ENCODE results near the gene ARHGAP18.

ARHGAP18 gene

GRCh38 chr6:129638055-129638684 is 71.8 kb downstream of the ARHGAP18 start:
- peak; percentile 63 for DNase-seq

GRCh38 chr6:129637340-129638054 is 72.5 kb downstream of the ARHGAP18 start:
- DNase-seq = no peak

GRCh38 chr6:129635396-129636130 is 74.4 kb downstream of the ARHGAP18 start:
- DNase-seq = no peak

- DNase-seq = no peak
Measured at GRCh38 chr6:129634411-129635230, 75.4 kb downstream of the ARHGAP18 start.

GRCh38 chr6:129633529-129633928 is 76.4 kb downstream of the ARHGAP18 start:
- no peak for DNase-seq

- DNase-seq = peak; percentile 37
Measured at GRCh38 chr6:129632172-129632613, 77.8 kb downstream of the ARHGAP18 start.

GRCh38 chr6:129631070-129631469 is 78.9 kb downstream of the ARHGAP18 start:
- DNase-seq = no peak

- no peak for DNase-seq
Measured at GRCh38 chr6:129630596-129630995, 79.4 kb downstream of the ARHGAP18 start.

- no peak for DNase-seq
Measured at GRCh38 chr6:129628101-129628815, 81.7 kb downstream of the ARHGAP18 start.

GRCh38 chr6:129624488-129624887 is 85.5 kb downstream of the ARHGAP18 start:
- DNase-seq = no peak

- DNase-seq = no peak
Measured at GRCh38 chr6:129623008-129623732, 86.8 kb downstream of the ARHGAP18 start.

- no peak for DNase-seq
Measured at GRCh38 chr6:129621252-129621651, 88.7 kb downstream of the ARHGAP18 start.

- no peak for DNase-seq
Measured at GRCh38 chr6:129620234-129620610, 89.8 kb downstream of the ARHGAP18 start.

GRCh38 chr6:129619579-129620233 is 90.3 kb downstream of the ARHGAP18 start:
- no peak for DNase-seq

GRCh38 chr6:129617986-129618385 is 92.0 kb downstream of the ARHGAP18 start:
- no peak for DNase-seq

GRCh38 chr6:129615496-129615895 is 94.5 kb downstream of the ARHGAP18 start:
- no peak for DNase-seq

GRCh38 chr6:129615020-129615419 is 95.0 kb downstream of the ARHGAP18 start:
- no peak for DNase-seq

GRCh38 chr6:129614464-129614863 is 95.5 kb downstream of the ARHGAP18 start:
- no peak for DNase-seq

- no peak for DNase-seq
Measured at GRCh38 chr6:129612440-129612839, 97.5 kb downstream of the ARHGAP18 start.

- DNase-seq = peak; percentile 79
Measured at GRCh38 chr6:129609635-129610034, 100.3 kb downstream of the ARHGAP18 start.
